ENCODE data around the gene FAT1.

FAT1 gene

DNA sequence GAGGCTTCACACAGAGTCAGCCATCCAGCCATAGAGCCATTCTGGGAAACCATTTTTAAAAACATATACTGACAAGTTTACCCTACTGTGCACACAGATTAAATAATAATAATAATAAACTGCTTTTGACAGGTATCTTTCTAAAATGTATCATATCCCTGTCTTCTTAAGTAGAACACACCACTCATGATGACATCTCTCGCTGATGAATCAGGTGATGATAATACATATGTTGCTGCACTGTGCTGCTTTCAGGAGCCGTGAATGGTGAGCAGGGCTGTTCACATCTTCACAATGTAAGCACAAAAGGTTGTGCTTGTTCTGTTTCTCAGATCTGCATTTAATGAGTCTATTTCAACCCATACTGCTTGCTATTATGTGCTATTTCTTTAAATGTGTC, 171.8 kb downstream of the FAT1 start:
- Histone ChIP-seq H3K27me3 (ENCODE audit: insufficient read depth, low read length) (peaks cover 22% of the 10 kb centered on the region), H3K9ac (ENCODE audit: low read depth, low read length) (no peak overlapping the region), H3K27ac (ENCODE audit: low read length) (no peak overlapping the region), H3K4me3 (ENCODE audit: low read length) (no peak overlapping the region), H3K36me3 (ENCODE audit: insufficient read depth, low read depth, low read length) (no peaks in the 10 kb centered on the region), H3K9me3 (ENCODE audit: insufficient read depth, low read depth, low read length) (no peaks in the 10 kb centered on the region), H3K4me1 (ENCODE audit: insufficient read depth, low read length) (no peaks in the 10 kb centered on the region)

DNA sequence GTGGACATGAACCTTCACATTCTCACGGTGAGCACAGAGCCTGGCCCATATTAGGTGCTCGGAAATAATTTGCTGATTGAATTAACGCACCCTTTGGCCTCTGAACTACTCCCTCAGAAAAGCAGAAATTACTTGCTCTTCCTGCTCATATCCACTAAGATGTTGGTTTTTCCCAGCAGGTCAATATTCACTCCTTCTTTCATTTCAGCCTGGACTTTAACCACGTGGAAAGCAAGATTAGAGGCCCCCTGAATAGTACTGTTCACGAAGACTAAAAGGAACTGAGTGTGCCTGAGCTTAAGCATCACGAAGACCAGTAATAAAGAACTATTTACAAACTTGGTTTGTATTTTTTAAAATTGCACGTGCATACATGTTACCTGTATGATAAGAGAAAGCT, 178.2 kb downstream of the FAT1 start:
- no peaks in the 10 kb centered on the region for H3K4me1 ChIP-seq (ENCODE audit: insufficient read depth, low read length)
- no peaks in the 10 kb centered on the region for H3K27me3 ChIP-seq (ENCODE audit: insufficient read depth, low read length)
- no peak overlapping the region for H3K4me3 ChIP-seq (ENCODE audit: low read length)
- H3K36me3 ChIP-seq (ENCODE audit: insufficient read depth, low read depth, low read length): no peaks in the 10 kb centered on the region
- H3K27ac ChIP-seq (ENCODE audit: low read length): no peak overlapping the region
- no peaks in the 10 kb centered on the region for H3K9me3 ChIP-seq (ENCODE audit: insufficient read depth, low read depth, low read length)
- no peak overlapping the region for H3K9ac ChIP-seq (ENCODE audit: low read depth, low read length)

GRCh38 chr4:186543206-186543605, 180.4 kb downstream of the FAT1 start:
- H3K4me1 ChIP-seq (ENCODE audit: insufficient read depth, low read length): no peaks in the 10 kb centered on the region
- no peak overlapping the region for H3K27ac ChIP-seq (ENCODE audit: low read length)
- H3K4me3 ChIP-seq (ENCODE audit: low read length): no peak overlapping the region
- no peaks in the 10 kb centered on the region for H3K36me3 ChIP-seq (ENCODE audit: insufficient read depth, low read depth, low read length)
- no peaks in the 10 kb centered on the region for H3K9me3 ChIP-seq (ENCODE audit: insufficient read depth, low read depth, low read length)
- H3K9ac ChIP-seq (ENCODE audit: low read depth, low read length): no peak overlapping the region
- H3K27me3 ChIP-seq (ENCODE audit: insufficient read depth, low read length): no peaks in the 10 kb centered on the region

DNA sequence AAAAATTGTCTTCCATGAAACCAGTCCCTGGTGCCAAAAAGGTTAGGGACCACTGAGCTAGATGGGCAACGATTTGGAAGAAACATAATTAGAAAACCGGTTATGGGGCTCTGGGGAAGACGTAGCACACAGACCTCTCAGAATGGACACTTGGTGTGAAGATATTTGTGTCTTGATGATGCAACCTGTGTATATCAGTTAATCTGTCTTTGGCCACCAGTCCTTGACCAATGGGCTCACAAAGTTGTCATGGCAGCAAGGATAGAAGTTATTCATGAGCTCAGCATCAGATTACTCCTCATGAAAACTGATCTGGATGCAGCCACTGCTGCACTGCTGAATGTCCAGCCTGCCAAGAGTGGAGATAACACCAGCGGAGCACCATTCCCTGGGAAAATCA, 181.9 kb downstream of the FAT1 start:
- H3K9ac ChIP-seq (ENCODE audit: low read depth, low read length): no peak overlapping the region
- no peaks in the 10 kb centered on the region for H3K36me3 ChIP-seq (ENCODE audit: insufficient read depth, low read depth, low read length)

GRCh38 chr4:186537843-186538521, 185.7 kb downstream of the FAT1 start:
- no peak overlapping the region for H3K9ac ChIP-seq (ENCODE audit: low read depth, low read length)
- no peaks in the 10 kb centered on the region for H3K36me3 ChIP-seq (ENCODE audit: insufficient read depth, low read depth, low read length)
- H3K27me3 ChIP-seq (ENCODE audit: insufficient read depth, low read length): no peaks in the 10 kb centered on the region
- no peaks in the 10 kb centered on the region for H3K4me1 ChIP-seq (ENCODE audit: insufficient read depth, low read length)
- H3K9me3 ChIP-seq (ENCODE audit: insufficient read depth, low read depth, low read length): no peaks in the 10 kb centered on the region
- no peak overlapping the region for H3K27ac ChIP-seq (ENCODE audit: low read length)
- H3K4me3 ChIP-seq (ENCODE audit: low read length): no peak overlapping the region

More for the DNA sequence above, 181.9 kb downstream of the FAT1 start:
- H3K4me3 ChIP-seq (ENCODE audit: low read length): no peak overlapping the region
- H3K27me3 ChIP-seq (ENCODE audit: insufficient read depth, low read length): no peaks in the 10 kb centered on the region
- H3K27ac ChIP-seq (ENCODE audit: low read length): no peak overlapping the region
- no peaks in the 10 kb centered on the region for H3K4me1 ChIP-seq (ENCODE audit: insufficient read depth, low read length)
- H3K9me3 ChIP-seq (ENCODE audit: insufficient read depth, low read depth, low read length): no peaks in the 10 kb centered on the region

All from iPS-20b (cell line).